ENCODE data around the gene LRRC27. TPM values are rescaled to one million over a fixed set of nuclear protein-coding genes. Genes with fewer than 3 reads are reported as not detected.

LRRC27 gene
- total and polyA plus RNA-seq, 2 donors (not counting 1 experiment from before 2014, with no cell fraction given) = 23.6 to 25.6 TPM

DNA sequence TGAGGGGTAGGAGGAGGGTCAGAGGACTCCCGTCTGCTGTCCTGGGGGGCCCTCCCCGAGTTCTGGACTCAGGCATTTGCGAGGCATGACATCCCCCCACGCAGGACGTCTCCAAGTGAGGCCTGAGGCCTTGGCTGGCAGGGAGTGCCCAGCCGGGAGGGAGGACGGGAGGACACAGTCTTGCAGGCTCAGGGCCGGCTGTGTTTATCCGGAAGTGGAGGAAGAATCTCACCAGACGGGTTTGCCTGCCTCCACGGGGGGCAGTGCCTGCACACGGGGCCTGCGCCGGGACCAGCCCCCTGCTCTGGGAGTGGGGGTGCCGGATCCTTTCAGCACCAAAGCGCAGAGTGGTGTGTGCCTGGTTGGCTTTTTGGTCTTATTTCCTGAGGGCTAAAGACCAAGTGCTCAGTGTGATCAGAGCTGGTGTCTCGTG is 75.9 kb downstream of the LRRC27 start:
- H3K27me3 Mint-ChIP-seq = no peaks in the 10 kb centered on the region
- POLR2A ChIA-PET = interaction anchor here (1.4 kb wide), 1 partner anchor 10 kb away, joined by 4 read pairs; no protein-coding TSS in a partner anchor
- Histone ChIP-seq H3K27ac (ENCODE audit: low read length in 2 of 2) (peak overlapping the region; percentile 33 to 66), H3K4me3 (ENCODE audit: control extremely low read depth in 1 of 5, extremely low read depth in 1 of 5, insufficient read depth in 1 of 5, low read depth in 2 of 5, low read length in 4 of 5) (peak overlapping the region in 3 of 5 experiments; percentile 34 to 39 (median 36)), H3K36me3 (replicated peaks in 1 of 2; ENCODE audit: control extremely low read depth in 1 of 2, control insufficient read depth in 1 of 2, extremely low read depth in 1 of 2, insufficient read depth in 2 of 2, low read length in 1 of 2) (peaks cover 0 to 28% of the 10 kb centered on the region in 2 experiments), H3K4me2 (replicated peaks; ENCODE audit: low read depth, low read length, poor library complexity, severe bottlenecking) (peak overlapping the region; percentile 77), H3K4me1 (ENCODE audit: control insufficient read depth in 2 of 2, insufficient read depth in 2 of 2, low read length in 2 of 2) (peaks cover 29 to 43% of the 10 kb centered on the region in 2 donors), H3K9ac (ENCODE audit: low read length) (peak overlapping the region; percentile 35), H3K79me2 (ENCODE audit: control insufficient read depth, insufficient read depth, low read length) (peaks cover 66% of the 10 kb centered on the region), H4K20me1 (ENCODE audit: control insufficient read depth, insufficient read depth, low read length, poor library complexity, severe bottlenecking) (peaks cover 40% of the 10 kb centered on the region), H3K27me3 (replicated peaks in 1 of 4; ENCODE audit: control extremely low read depth in 1 of 4, control insufficient read depth in 3 of 4, insufficient read depth in 4 of 4, low read length in 3 of 4) (no peaks in the 10 kb centered on the region), H3K9me3 (ENCODE audit: control extremely low read depth in 1 of 3, control insufficient read depth in 2 of 3, insufficient read depth in 1 of 3, low read length in 2 of 3) (no peaks in the 10 kb centered on the region), H2AFZ (ENCODE audit: insufficient read depth, low read depth, low read length, poor library complexity, severe bottlenecking) (peak overlapping the region; percentile 51)
- H3K9me3 Mint-ChIP-seq (ENCODE audit: insufficient read depth) = no peaks in the 10 kb centered on the region
- WGBS (ENCODE audit: insufficient coverage) = 52% methylated on average over 17 of the region's 17 CpGs
- intact Hi-C loops (cut with micrococcal nuclease) = loop anchor here (1.0 kb wide), 1 partner anchor 10 kb away; no protein-coding TSS in a partner anchor
- peak overlapping the region; percentile 60 for H3K4me3 Mint-ChIP-seq
- TF ChIP-seq CTCF (IDR thresholded peaks at IDR 0.05) (no peak), EZH2 (IDR thresholded peaks at IDR 0.05; ENCODE audit: borderline replicate concordance, insufficient read depth, low read depth, low read length, poor library complexity, severe bottlenecking) (no peak)
- peaks cover 34% of the 10 kb centered on the region for H3K4me1 Mint-ChIP-seq
- CTCF ChIA-PET = interaction anchor here (1.1 kb wide), 1 partner anchor 12 kb away, joined by 3 read pairs; no protein-coding TSS in a partner anchor
- DNase-seq (peak; percentile 52), ATAC-seq (ENCODE audit: low read depth) (peak; percentile 44)
- peak overlapping the region; percentile 46 for H3K27ac Mint-ChIP-seq

DNA sequence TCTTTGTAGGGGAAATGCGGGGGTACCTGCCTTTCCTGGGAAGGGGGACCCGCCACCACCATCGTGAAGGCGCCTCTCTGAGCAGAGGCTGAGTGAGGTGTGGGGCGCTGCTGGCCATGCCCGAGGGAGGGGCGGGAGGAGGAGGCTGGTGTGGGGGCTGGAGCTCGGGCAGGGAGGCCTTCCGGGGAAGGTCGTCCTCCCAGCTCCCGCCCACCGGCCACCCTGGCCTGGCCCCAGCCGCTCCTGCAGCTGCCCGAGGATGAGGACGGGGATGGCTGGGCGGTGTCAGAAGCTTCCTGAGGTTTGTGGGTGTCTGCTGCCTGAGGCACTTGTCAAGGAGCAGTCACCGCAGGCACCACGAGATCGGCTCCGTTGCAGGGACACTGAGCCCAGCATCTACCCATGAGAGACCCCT is 76.4 kb downstream of the LRRC27 start:
- no peak for TF ChIP-seq EZH2 (IDR thresholded peaks at IDR 0.05; ENCODE audit: borderline replicate concordance, insufficient read depth, low read depth, low read length, poor library complexity, severe bottlenecking)
- no peak for TF ChIP-seq CTCF (IDR thresholded peaks at IDR 0.05)
- Histone ChIP-seq H3K9ac (ENCODE audit: low read length) (peak overlapping the region; percentile 35), H3K4me1 (ENCODE audit: control insufficient read depth in 2 of 2, insufficient read depth in 2 of 2, low read length in 2 of 2) (peaks cover 29 to 44% of the 10 kb centered on the region in 2 donors), H3K36me3 (replicated peaks in 1 of 2; ENCODE audit: control extremely low read depth in 1 of 2, control insufficient read depth in 1 of 2, extremely low read depth in 1 of 2, insufficient read depth in 2 of 2, low read length in 1 of 2) (peaks cover 0 to 28% of the 10 kb centered on the region in 2 experiments), H3K27ac (ENCODE audit: low read length in 2 of 2) (peak overlapping the region; percentile 33 to 66), H3K27me3 (replicated peaks in 1 of 4; ENCODE audit: control extremely low read depth in 1 of 4, control insufficient read depth in 3 of 4, insufficient read depth in 4 of 4, low read length in 3 of 4) (no peaks in the 10 kb centered on the region), H4K20me1 (ENCODE audit: control insufficient read depth, insufficient read depth, low read length, poor library complexity, severe bottlenecking) (peaks cover 35% of the 10 kb centered on the region), H2AFZ (ENCODE audit: insufficient read depth, low read depth, low read length, poor library complexity, severe bottlenecking) (peak overlapping the region; percentile 51), H3K4me2 (replicated peaks; ENCODE audit: low read depth, low read length, poor library complexity, severe bottlenecking) (peak overlapping the region; percentile 77), H3K79me2 (ENCODE audit: control insufficient read depth, insufficient read depth, low read length) (peaks cover 67% of the 10 kb centered on the region), H3K4me3 (ENCODE audit: control extremely low read depth in 1 of 5, extremely low read depth in 1 of 5, insufficient read depth in 1 of 5, low read depth in 2 of 5, low read length in 4 of 5) (peak overlapping the region in 3 of 5 experiments; percentile 34 to 39 (median 36)), H3K9me3 (ENCODE audit: control extremely low read depth in 1 of 3, control insufficient read depth in 2 of 3, insufficient read depth in 1 of 3, low read length in 2 of 3) (no peaks in the 10 kb centered on the region)
- WGBS (ENCODE audit: insufficient coverage) = 32% methylated on average over 20 of the region's 20 CpGs
- ChIA-PET POLR2A (interaction anchor here (1.4 kb wide), 1 partner anchor 11 kb away, joined by 4 read pairs; no protein-coding TSS in a partner anchor), CTCF (interaction anchor here (1.1 kb wide), 1 partner anchor 12 kb away, joined by 3 read pairs; no protein-coding TSS in a partner anchor)
- Mint-ChIP-seq H3K9me3 (ENCODE audit: insufficient read depth) (no peaks in the 10 kb centered on the region), H3K27me3 (no peaks in the 10 kb centered on the region), H3K27ac (peak overlapping the region; percentile 6), H3K4me3 (peak overlapping the region; percentile 60), H3K4me1 (peaks cover 29% of the 10 kb centered on the region)
- intact Hi-C loops (cut with micrococcal nuclease) = loop anchor here (1.0 kb wide), 1 partner anchor 10 kb away; no protein-coding TSS in a partner anchor
- ATAC-seq (ENCODE audit: low read depth) (peak; percentile 11), DNase-seq (no peak)
